Measurements from ENCODE around the gene KCNA5.

DNA sequence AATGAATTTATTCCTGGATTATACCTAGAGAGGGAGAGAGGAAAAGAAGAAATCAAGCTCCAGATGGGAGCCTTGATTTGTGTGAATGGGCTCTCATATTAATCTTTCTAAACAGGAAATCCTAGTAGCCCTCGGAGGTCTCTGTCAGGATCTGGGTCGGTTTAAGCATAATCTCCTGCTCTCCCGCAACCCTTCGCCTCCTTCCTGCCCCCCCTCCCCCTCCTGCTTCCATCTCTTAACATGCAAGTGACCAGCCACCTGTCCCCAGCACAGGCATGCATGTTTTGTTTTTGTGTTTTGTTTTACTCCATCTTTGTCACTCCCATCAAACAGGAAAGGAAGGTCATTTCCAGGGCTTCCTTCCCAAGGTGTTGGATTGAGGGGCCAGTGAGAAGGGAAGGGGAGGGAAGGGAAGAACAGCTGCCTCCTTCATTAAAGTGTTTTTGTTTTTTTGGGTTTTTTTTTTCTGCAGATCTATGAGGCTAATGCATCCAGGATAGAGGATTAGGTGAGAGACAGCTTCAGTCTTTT is 4.8 kb upstream of the KCNA5 start:
- TF ChIP-seq POLR2AphosphoS5 (IDR thresholded peaks at IDR 0.05; ENCODE audit: low read depth, low read length) (no peak), SIN3A (IDR thresholded peaks at IDR 0.05; ENCODE audit: borderline replicate concordance, insufficient read depth, low read length) (no peak)
- TF ChIP-seq, protein P1, sequence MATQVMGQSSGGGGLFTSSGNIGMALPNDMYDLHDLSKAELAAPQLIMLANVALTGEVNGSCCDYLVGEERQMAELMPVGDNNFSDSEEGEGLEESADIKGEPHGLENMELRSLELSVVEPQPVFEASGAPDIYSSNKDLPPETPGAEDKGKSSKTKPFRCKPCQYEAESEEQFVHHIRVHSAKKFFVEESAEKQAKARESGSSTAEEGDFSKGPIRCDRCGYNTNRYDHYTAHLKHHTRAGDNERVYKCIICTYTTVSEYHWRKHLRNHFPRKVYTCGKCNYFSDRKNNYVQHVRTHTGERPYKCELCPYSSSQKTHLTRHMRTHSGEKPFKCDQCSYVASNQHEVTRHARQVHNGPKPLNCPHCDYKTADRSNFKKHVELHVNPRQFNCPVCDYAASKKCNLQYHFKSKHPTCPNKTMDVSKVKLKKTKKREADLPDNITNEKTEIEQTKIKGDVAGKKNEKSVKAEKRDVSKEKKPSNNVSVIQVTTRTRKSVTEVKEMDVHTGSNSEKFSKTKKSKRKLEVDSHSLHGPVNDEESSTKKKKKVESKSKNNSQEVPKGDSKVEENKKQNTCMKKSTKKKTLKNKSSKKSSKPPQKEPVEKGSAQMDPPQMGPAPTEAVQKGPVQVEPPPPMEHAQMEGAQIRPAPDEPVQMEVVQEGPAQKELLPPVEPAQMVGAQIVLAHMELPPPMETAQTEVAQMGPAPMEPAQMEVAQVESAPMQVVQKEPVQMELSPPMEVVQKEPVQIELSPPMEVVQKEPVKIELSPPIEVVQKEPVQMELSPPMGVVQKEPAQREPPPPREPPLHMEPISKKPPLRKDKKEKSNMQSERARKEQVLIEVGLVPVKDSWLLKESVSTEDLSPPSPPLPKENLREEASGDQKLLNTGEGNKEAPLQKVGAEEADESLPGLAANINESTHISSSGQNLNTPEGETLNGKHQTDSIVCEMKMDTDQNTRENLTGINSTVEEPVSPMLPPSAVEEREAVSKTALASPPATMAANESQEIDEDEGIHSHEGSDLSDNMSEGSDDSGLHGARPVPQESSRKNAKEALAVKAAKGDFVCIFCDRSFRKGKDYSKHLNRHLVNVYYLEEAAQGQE (IDR thresholded peaks at IDR 0.05; ENCODE audit: insufficient read depth in 1 of 2, low read depth in 2 of 2, low read length in 2 of 2) = no peak
